ENCODE data around the gene CAMK2B.

The CAMK2B gene

GRCh38 chr7:44235582-44236332, 89.6 kb downstream of the CAMK2B start:
- no peaks in the 10 kb centered on the region for H3K4me1 ChIP-seq (ENCODE audit: insufficient read depth, low read length, poor library complexity, severe bottlenecking)
- no peak for TF ChIP-seq EZH2phosphoT487 (IDR thresholded peaks at IDR 0.05; ENCODE audit: borderline replicate concordance)
- no peak for TF ChIP-seq CTCF (conservative IDR thresholded peaks at IDR 0.05; ENCODE audit: low read length)
- H3K9me3 ChIP-seq (ENCODE audit: insufficient read depth, low read depth, low read length) = no peaks in the 10 kb centered on the region
- no peak overlapping the region for H3K4me3 ChIP-seq (ENCODE audit: low read length, poor library complexity, severe bottlenecking)
- no peak overlapping the region for H3K9ac ChIP-seq (ENCODE audit: low read depth, low read length, poor library complexity, severe bottlenecking)
- H3K4me2 ChIP-seq (ENCODE audit: low read depth, low read length, poor library complexity, severe bottlenecking) = no peak overlapping the region
- H3K36me3 ChIP-seq (ENCODE audit: insufficient read depth, low read length) = no peaks in the 10 kb centered on the region
- no peaks in the 10 kb centered on the region for H3K27me3 ChIP-seq (ENCODE audit: insufficient read depth, low read length, poor library complexity, severe bottlenecking)
- H3K9me2 ChIP-seq (replicated peaks; ENCODE audit: low read depth, low read length) = no peaks in the 10 kb centered on the region
- no peak overlapping the region for H2AFZ ChIP-seq (ENCODE audit: low read length)
- no peaks in the 10 kb centered on the region for H3K79me2 ChIP-seq (ENCODE audit: insufficient read depth, low read length)
- H3F3A ChIP-seq (ENCODE audit: low read depth) = no peaks in the 10 kb centered on the region
- H4K20me1 ChIP-seq (ENCODE audit: insufficient read depth, low read length, poor library complexity, severe bottlenecking) = no peaks in the 10 kb centered on the region

GRCh38 chr7:44235066-44235465, 90.3 kb downstream of the CAMK2B start:
- H3K9me2 ChIP-seq (replicated peaks; ENCODE audit: low read depth, low read length) = no peaks in the 10 kb centered on the region
- TF ChIP-seq EZH2phosphoT487 (IDR thresholded peaks at IDR 0.05; ENCODE audit: borderline replicate concordance) = no peak
- TF ChIP-seq CTCF (conservative IDR thresholded peaks at IDR 0.05; ENCODE audit: low read length) = no peak

GRCh38 chr7:44232901-44233715, 92.3 kb downstream of the CAMK2B start:
- no peaks in the 10 kb centered on the region for H3K27me3 ChIP-seq (ENCODE audit: insufficient read depth, low read length, poor library complexity, severe bottlenecking)
- TF ChIP-seq EZH2phosphoT487 (IDR thresholded peaks at IDR 0.05; ENCODE audit: borderline replicate concordance) (no peak), CTCF (conservative IDR thresholded peaks at IDR 0.05; ENCODE audit: low read length) (no peak)
- no peaks in the 10 kb centered on the region for H3F3A ChIP-seq (ENCODE audit: low read depth)
- no peaks in the 10 kb centered on the region for H3K4me1 ChIP-seq (ENCODE audit: insufficient read depth, low read length, poor library complexity, severe bottlenecking)
- no peak overlapping the region for H3K9ac ChIP-seq (ENCODE audit: low read depth, low read length, poor library complexity, severe bottlenecking)
- no peaks in the 10 kb centered on the region for H3K9me2 ChIP-seq (replicated peaks; ENCODE audit: low read depth, low read length)
- H3K4me2 ChIP-seq (ENCODE audit: low read depth, low read length, poor library complexity, severe bottlenecking) = no peak overlapping the region
- H4K20me1 ChIP-seq (ENCODE audit: insufficient read depth, low read length, poor library complexity, severe bottlenecking) = no peaks in the 10 kb centered on the region
- no peaks in the 10 kb centered on the region for H3K36me3 ChIP-seq (ENCODE audit: insufficient read depth, low read length)
- H3K79me2 ChIP-seq (ENCODE audit: insufficient read depth, low read length) = no peaks in the 10 kb centered on the region
- no peaks in the 10 kb centered on the region for H3K9me3 ChIP-seq (ENCODE audit: insufficient read depth, low read depth, low read length)
- no peak overlapping the region for H3K4me3 ChIP-seq (ENCODE audit: low read length, poor library complexity, severe bottlenecking)
- H2AFZ ChIP-seq (ENCODE audit: low read length) = no peak overlapping the region

More at GRCh38 chr7:44235066-44235465, 90.3 kb downstream of the CAMK2B start:
- Histone ChIP-seq H3K79me2 (ENCODE audit: insufficient read depth, low read length) (no peaks in the 10 kb centered on the region), H3K4me1 (ENCODE audit: insufficient read depth, low read length, poor library complexity, severe bottlenecking) (no peaks in the 10 kb centered on the region), H3K4me3 (ENCODE audit: low read length, poor library complexity, severe bottlenecking) (no peak overlapping the region), H4K20me1 (ENCODE audit: insufficient read depth, low read length, poor library complexity, severe bottlenecking) (no peaks in the 10 kb centered on the region), H3K9ac (ENCODE audit: low read depth, low read length, poor library complexity, severe bottlenecking) (no peak overlapping the region), H3K27me3 (ENCODE audit: insufficient read depth, low read length, poor library complexity, severe bottlenecking) (no peaks in the 10 kb centered on the region), H3K4me2 (ENCODE audit: low read depth, low read length, poor library complexity, severe bottlenecking) (no peak overlapping the region), H3K36me3 (ENCODE audit: insufficient read depth, low read length) (no peaks in the 10 kb centered on the region), H3F3A (ENCODE audit: low read depth) (no peaks in the 10 kb centered on the region), H3K9me3 (ENCODE audit: insufficient read depth, low read depth, low read length) (no peaks in the 10 kb centered on the region), H2AFZ (ENCODE audit: low read length) (no peak overlapping the region)

Data from Loucy (cell line).